OCI-LY3 (cell line): ENCODE data around the gene ADD3.

Source experiments
- EZH2phosphoT487 ChIP-seq: fragments of 200-600 bp; shearing (Covaris generic); IDR thresholded peaks from 2 replicates; pipeline ENCODE4 v1.6.1; 2018; ENCODE audit warnings: antibody characterized with exemption, mixed run types, low read depth
- TF ChIP-seq, protein P1 (sequence below): fragments of 200-600, 300-600 bp; sonication (generic); IDR thresholded peaks from 2 replicates; pipeline ENCODE4 v1.5.1; 2014; ENCODE audit warnings: antibody characterized with exemption, low read length, low read depth

GRCh38 chr10:110034596-110034995, 26.8 kb downstream of the ADD3 start:
- TF ChIP-seq, protein P1, sequence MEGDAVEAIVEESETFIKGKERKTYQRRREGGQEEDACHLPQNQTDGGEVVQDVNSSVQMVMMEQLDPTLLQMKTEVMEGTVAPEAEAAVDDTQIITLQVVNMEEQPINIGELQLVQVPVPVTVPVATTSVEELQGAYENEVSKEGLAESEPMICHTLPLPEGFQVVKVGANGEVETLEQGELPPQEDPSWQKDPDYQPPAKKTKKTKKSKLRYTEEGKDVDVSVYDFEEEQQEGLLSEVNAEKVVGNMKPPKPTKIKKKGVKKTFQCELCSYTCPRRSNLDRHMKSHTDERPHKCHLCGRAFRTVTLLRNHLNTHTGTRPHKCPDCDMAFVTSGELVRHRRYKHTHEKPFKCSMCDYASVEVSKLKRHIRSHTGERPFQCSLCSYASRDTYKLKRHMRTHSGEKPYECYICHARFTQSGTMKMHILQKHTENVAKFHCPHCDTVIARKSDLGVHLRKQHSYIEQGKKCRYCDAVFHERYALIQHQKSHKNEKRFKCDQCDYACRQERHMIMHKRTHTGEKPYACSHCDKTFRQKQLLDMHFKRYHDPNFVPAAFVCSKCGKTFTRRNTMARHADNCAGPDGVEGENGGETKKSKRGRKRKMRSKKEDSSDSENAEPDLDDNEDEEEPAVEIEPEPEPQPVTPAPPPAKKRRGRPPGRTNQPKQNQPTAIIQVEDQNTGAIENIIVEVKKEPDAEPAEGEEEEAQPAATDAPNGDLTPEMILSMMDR, result no peak
- TF ChIP-seq EZH2phosphoT487, result no peak
